Fibroblast of skin of back (primary cell): ENCODE measurements around the gene PDE9A.

Source experiments
- DNase-seq: peaks from one replicate; pipeline ENCODE4 v3.0.0-alpha.2; 2013

The PDE9A gene

DNA sequence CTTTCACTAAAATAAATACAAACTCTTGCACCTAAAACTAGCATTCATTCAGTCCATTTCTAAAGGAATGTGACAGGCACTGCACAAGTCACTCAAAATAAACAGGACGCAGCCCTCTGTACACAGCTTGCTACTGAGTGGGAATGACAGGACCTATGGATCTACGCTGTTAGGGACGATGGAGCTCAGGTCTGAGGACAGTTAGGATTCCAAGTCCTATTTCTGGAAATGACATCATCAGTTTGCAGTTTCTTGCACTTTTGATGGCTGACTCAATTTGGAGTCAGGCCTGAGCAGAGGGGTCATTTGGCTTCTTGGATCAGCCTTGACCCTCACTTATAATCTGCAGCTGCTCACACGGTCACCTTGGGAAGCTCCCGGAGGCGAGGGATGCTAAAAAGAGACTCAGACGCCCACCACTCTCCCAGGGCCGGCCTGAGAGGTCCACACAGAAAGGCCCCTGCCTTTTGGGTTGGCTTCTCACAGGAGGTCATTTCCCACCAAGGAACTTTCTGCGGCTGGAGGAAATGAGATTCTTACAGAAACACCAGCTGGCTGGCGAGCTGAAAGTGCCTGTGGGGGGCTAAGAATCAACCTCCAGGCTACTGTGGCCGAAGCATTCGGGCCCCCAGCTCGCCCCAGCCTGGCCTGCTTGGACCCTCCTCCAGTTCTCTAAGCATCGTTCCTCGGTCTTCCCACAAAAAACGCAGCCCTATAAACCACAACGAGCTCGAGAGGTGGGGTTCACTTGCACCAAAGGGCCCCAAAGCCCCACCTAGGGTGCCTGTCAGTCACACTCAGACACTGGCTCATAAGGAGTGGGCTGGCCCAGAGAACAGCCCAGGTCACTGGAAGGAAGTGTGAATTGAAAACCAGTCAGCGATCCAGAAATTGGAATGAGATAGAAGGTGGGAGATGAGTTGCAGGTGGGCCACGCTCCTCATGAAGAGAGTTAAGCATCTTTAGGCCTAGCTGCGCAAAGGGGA lies 8.9 kb upstream of the PDE9A start:
- DNase-seq, result peak; percentile 48

DNA sequence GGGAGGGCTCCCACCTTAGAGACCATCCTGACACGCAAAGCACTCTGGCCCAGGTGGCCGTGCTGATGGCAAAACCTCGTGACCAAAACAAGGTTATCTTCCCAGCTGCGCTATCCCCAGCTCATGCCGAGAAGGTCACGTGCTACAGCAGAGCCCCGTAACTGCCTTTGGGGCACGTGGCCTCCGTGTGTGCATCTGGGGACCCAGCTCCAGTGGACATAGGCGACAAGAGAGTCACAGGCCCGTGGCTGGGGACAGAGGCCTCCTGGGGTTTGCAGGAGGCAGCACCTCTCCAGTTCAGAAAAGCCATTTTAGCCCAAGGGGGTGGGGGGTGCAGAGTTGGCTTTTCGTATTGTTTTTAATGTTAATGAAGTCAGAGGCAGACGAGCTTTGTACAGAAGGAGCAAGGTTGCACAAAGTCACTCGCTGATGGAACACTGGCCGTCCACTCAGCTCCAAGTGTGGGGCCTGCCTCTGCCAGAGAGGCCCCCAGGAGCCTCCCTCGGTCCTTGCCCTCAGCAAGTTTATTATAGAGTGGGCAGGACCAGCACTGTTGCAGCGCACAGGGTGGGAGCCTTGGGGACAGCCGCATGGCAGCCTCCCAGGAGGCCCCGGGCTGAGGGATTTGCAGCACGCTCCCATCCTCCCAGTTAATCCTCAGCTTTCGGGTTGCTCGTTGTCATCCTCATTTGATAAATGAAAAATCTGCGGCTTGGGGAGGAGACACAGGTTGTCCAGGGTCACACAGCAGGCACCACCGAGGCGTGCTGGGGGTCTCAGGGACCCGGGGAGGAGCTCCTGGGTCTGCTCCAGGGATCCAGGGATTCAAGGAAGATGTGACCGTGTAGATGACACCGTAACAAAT lies 8.0 kb upstream of the PDE9A start:
- no peak for DNase-seq

DNA sequence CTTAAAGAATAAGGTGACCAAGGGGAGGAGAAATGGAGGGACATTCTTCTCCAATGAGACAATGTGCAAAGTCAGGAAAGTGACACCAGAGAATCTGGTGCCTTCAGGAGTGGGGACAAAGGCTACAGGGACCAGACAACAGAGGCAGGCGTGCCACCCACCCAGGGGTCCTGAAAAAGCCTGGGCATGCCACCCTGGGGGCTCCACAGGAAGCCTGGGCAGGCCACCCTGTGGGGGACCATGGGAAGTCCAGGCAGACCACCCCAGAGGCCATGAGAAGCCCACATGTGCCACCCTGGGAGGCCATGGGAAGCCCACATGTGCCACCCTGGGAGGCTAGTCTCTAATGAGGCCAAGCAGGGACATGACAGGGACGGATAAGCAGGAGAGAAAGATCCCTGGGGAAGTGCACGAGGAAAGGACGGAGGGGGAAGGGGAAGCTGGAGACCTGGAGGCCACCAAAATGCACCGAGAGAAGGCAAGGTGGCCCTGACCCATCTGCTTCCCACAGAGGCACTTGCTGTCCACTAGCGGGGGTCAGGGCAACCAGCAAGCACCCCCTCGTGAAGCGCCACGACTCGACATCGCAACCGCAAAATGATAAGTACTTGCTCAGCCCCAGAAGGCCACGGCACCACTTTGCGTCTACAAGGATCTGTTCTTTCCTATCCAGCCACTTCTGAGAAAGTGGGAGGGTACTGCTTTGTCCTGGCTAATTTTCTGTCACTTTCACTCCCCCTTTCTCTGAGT lies 7.2 kb upstream of the PDE9A start:
- DNase-seq, result no peak

DNA sequence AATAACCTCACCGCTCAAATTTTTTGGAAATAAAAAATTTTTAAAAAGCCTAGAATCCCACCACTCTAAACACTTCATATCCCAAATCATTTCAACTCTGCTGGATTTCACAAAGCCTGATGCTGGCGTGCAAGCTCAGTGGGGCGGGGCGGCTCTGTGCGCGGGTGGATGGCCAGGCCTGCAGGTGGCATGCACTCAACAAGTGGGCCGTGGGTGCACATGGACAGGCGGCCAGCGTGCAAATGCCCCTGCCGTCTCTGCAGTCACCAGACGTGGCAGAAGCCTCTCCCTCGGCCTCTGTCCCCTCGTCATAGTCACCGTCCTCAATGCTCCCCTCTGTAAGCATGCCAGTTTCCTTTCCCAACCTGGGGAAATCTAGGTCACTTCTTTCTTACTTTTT lies 6.6 kb upstream of the PDE9A start:
- no peak for DNase-seq

DNA sequence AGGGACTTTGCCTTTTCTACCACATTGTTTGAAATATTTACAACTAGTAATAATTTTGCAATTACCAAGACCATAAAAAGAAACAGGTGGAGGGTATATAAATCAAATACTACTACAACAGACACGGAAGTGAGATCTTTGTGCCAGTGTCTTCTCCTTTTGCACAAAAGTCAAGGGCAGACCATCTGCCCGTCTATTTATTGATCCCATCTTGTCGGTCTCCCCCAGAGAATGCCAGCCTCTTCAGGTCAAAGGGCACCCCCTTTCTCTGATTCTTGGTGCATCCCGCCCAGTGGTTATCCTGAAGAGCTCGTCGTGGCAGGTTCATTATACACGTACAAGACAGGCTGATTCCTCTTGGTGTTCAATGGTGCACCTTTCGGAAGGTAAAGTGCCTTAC lies 4.8 kb upstream of the PDE9A start:
- DNase-seq, result no peak

DNA sequence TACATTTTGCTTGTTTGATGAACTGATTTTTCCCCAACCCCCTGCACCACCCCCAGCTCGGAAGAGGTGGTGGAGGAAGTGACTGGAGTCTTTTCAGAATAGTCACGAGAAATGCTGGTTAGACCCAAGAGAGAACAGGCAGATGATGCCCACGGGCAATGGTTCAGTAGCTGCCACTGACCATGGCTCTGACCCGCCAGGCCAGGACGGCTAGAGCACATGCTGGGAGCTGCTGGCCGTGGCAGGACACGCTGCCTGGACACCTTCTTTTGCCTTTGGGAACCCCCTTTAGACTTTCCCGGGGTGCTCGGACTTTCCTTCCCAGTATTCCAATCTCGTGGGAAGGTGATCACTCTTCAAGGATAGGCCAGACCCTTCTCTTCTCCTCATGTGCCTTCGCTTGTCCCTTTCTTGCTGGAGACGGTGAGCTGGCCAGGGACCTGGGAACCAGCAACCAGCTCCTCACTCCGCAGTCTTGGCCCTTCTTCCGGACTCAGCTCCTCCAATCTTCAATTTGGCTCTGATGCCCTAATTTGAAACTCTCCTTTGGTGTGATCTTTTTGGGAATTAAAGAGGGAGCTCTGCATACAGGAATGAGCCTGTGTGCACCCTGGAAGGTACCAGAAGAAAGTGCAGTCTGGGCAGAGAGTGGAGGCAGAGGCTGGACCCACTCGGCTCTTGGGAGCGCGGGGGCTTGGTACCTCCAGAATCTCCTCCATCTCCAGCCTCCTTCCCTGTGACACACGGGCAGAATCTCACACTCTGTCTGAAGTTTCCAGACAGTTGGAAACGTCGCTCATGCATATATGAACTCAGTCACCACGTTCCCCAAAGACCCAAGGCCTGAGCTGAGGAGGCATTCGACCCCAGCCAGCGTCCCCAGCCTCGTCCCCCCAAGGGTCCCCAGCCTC lies 4.0 kb upstream of the PDE9A start:
- DNase-seq, result no peak

DNA sequence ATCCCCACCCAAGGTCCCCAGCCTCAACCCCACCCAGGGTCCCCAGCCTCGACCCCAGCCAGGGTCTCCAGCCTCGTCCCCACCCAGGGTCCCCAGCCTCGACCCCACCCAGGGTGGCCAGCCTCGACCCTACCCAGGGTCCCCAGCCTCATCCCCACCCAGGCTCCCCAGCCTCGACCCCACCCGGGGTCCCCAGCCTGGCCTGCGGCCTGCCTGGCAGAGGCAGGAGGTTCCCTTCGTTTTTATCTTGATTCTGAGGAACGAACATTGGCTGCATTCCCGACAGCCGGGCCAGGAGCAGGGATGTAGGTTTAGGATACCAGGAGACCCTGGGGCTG lies 3.4 kb upstream of the PDE9A start:
- no peak for DNase-seq

DNA sequence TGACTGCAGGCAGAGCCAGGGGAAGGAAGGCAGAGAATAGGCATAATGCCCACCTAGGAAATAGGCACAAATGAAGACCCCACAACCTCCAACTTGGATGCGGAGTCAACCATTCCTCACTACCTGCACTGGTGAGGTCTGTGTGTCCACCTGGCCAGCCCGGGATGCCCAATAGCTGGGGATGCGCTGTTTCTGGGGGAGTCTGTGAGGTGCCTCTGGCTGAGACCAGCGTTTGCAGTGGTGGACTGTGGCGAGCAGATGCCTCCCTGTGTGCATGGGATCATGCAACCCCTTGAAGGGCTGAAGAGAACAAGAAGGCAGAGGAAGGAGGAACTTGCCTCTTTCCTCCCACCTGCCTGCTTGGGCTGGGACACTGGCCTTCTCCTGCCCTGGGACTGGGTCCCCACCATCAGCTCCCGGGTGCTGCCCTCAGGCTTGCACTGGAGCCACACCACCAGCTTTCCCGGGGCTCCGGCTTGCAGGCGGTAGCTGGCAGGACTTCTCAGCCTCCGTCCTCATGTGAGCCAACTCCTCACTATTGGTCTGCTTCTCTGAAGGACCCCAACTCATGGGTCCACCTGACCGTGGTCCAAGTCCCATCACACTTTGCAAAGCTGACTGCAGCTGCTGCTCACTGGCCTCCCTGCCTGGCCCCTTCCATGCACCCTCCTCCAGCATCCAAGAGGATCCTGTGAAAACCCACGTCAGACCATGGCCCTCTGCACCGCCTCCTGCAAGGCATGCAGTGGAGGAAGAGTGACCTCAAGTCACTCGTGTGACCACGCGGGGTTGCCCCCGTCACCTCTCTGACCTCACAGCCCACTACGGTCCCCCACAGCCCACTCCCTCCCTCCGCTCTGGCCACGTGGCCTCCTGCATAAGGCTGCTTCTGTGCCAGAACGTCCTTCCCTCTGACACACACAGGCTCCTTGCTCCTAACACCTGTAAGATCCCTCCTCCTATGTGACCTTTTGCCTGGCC lies 2.7 kb upstream of the PDE9A start:
- no peak for DNase-seq

DNA sequence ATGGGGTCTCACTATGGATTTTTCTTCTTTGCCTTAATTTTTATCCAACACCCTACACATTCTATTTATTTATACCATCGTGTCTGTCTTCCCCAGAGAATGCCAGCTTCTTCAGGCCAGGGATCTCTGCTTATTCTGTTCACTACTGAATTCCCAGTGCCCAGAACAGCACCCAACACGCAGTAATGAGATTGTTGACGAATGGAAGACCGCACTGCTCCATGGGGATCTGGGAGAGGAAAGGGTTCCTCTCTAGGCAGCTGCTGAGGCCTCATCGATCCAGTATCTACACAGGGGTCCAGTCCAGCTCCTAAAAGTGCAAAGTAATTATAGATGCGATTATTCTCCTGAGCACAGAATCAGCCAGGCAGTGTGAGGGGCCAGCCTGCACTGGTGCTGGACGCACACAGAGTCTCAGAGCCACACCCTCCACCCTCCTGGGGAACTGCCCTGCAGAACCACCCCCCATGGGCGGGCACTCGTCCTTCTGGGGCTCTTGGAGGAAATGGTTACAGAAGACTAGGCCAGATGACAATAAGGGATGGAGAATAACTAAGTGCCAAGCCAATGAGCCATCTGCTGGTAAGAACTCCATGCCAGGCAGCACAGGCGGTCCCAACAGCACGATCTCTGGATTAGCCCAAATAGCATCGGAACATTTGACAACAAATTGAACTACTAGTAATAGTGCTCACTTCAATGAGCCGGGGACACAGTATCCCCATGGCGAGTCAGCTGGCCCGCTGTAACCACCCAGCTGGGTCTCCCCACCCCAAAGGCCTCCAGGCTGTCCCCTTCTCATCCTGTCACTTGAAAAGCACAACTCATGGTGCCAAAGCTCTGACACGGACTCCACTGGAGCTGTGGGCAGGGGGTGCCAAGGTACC lies 1.7 kb upstream of the PDE9A start:
- DNase-seq, result no peak

DNA sequence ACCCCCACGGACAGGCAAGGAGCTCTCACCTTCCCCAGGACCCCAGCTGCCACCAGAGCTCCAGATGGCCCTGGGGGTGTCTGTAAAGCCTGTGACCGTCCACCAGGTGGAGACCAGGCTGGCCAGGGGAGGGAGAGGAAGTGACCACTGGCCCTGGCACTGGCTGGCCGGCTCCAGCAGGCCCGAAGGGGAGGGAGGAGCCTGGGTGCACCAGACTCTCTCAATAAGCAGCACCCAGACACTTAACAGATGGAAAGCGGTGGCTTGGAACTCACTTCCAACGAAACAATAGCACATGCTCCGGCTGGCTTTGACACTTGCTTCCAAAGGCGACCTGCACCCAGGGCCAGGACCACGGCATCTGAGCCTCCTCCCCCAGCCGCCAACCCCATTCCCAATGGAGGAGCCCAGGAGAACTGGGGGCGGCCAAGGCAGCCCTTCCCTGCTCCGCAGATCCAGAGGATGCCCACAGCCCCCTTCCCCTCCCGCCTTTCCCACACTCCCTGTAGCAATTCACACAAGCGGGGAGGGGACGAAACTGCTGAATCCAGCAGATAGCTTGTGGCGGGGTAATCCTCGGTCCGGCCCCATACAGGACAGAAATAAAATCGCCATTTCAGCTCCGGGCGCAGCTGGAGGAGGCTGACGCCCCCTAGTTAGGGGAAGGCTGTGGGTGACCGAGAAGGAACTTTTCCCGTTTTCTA lies 742 bp upstream of the PDE9A start:
- DNase-seq, result no peak

DNA sequence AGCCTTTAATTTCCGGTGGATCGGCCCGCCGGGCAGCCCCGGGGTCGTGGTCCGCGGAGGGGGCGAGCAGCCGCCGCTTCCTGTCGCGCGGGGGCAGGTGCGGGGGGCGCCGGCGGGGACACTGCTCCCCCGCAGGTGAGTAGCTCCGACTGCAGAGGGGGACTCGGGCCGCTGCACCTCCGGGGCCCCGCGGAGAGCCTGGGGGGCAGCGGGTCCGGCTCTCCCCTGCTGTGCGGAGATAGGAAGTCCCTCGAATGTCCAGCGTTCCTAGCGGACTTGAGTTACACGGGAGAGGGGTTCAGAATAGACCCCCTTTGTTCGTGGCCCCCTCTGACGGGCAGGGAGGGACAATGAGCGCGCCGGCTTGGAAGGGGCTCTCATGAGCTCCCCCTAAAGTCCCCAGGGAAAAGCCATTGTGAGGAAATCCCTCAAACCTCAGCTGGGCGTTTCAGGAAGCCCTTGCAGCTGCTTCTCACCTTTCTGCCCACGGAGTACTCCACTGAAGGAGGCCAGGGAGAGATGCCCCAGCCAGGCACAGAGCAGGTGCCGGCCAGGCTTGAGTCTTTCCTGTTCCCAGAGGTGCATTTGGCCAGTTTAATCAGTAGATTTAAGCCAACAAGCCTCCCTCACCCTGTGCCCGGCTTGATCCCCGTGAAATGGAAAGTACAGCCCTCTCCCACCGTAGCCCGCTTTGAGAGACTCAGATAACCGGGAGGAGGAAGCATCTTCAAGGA lies 925 bp downstream of the PDE9A start:
- DNase-seq, result no peak

DNA sequence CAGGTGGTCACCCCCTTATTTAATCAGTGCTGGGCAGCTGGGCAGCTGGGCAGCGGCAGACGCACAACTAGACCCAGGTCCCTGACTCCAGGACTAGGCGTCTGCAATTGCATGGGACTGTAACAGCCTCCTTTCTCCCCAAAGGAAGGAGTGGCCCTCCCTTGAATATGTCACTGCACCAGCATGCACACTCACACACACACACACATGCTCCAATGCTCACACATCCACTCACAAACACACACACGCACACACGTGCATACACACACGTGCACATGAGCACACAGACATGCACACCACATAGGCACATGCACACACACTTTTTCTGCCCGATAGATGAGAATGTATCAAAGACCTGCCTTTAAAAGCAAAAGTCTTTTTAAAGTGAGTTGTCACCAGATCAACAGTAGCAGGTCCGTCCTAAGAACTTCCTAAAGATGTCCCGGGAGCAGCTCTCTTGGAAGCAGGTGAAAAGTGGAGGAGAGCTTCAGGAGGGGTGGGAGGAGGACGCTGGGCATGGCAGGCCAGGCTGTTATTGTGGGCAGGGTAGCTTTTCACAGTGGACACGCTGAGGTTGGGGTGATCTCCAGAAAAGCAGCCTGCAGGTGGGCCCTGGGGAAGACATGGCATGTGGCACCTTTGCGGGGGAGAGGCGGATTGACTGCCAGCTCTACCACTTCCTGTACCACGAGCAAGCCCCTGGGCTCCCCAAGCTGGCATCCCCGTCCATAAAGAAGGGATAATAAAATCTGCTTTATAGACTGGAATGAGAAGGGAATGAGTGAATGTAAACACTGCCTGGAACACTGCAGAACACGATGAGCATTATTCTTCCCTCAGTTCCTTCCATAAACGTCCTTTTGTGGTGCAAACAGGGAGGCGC lies 1.7 kb downstream of the PDE9A start:
- no peak for DNase-seq

DNA sequence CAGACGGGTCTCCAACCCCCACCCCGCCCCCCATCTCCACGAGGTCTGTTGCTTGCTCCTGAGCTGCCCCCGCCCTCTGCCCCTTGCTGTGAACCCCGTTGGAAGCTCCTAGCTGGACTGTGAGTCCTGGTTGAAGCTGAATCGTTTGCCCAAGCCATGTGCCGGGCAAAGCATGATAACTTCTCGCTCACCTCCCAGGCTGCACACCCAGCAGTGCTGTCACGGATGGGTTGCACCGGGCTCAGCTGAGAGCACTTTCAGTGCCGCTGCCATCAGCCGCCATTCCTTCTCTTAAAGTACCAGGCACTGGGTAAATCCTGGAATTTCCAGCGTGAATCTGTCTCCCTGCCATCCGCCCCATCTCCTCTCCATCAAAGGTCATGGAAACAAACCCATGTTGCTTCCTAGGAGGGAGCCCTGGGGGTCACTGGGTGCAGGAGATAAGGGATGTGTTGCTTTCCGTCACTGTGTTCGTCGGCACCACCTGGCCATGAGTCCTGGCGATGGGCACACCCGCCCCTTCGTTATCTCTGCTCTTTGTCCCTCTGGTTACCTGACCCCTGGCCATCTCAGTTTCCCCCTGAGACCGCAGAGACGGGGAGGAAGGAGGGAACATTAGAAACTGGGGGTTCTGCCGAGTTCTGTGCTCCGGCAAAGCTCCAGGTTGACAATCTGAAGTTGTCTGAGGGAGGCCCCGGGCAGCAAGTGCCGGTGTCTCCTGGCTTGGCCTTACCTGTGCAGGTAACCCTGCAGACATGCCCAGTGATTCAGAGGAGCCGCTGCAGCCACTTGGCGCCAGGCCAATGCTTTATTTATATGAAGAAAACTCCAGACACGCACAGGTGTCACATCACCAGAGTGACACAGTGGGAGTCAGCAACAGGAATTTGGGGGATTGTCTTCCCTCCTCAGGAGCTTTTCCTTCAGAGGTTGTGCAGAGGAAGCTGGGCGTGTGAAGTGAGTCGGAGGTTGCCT lies 2.7 kb downstream of the PDE9A start:
- no peak for DNase-seq

DNA sequence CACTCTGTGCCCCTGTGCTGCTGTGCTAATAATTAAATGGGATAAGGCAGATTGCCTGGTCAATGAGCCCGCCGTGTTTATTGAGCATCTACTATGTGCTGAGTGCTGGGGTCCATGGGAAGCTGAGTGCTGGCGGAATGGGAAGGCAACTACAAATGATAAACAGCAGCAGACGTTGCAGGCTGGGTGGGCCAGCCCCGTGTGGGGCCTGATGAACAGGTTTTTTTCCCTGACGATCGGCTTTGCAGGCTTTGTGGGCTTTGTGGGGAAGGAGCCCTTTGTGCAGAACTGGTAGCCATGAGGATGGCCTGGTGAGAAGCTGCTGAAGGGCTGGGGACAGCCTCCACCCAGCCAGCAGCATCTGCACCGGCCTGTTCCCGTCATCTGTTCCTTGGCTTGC lies 3.5 kb downstream of the PDE9A start:
- no peak for DNase-seq

DNA sequence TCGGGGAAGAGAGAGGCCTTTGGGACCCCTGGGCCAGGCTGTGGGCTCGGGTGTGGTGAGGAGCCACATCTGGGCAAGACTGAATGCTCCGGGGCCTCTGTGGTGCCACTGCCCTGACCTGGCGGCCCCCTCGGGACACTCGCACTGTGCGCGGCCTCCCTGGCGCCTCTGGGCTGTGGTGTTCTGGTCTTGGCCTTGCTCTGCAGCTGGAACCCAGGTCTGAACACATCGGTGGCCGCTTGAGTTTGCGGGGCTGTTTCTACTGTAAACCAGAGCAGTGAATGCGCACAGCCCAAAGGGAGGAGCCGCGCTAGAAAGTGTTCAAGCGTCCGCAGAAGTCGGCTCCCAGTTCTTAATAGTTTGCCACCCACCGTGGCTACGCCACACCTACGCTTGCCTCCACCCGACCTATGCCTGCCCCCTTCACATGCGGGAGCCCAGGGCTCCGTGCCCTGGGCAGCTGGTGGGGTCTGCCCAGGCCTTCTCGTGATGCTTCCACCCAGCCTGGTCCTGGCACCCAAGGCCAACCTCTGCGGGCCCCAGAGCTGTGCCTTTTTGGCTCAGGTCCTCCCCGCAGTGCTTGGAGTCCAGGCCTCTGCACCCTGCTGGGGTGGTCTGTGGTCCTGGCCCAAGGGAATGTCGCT lies 4.4 kb downstream of the PDE9A start:
- DNase-seq, result no peak
